Psoas muscle (tissue), 8 donors: ENCODE results near the gene AATK. TPM values are rescaled to one million over a fixed set of nuclear protein-coding genes. Genes with fewer than 3 reads are reported as not detected.
A peak's percentile ranks its signal among the peaks of the same experiment; 100 is the strongest.

Experiments used
- ATAC-seq, 4 donors: fragments of 200-7000 bp; cut with Tn5 transposase; one replicate each; pipeline ENCODE4 v1.9.1; 2020; ENCODE audit warnings: moderate library complexity in 3 of 4, mild to moderate bottlenecking in 2 of 4
- DNase-seq, 2 donors: peaks; one replicate each; pipeline ENCODE4 v3.0.0-alpha.2; 2020
- H3K27ac ChIP-seq: fragments of 200-600 bp; one replicate; pipeline ENCODE4 v1.8.0; 2022
- H3K27me3 ChIP-seq, 3 donors: fragments of 200-600 bp in 1 of 3; one replicate each; pipeline versions ENCODE4 v1.6.1 to v1.8.0; 2013 to 2022; ENCODE audit warnings: low read length in 2 of 3, mild to moderate bottlenecking in 2 of 3, moderate library complexity in 1 of 3; ENCODE audit not compliant: insufficient read depth in 3 of 3
- H3K36me3 ChIP-seq, 2 donors: fragments of 200-600 bp in 1 of 2; one replicate each; pipeline versions ENCODE4 v1.6.1 to v1.8.0; 2013 to 2022; ENCODE audit warnings: low read depth in 1 of 2, mild to moderate bottlenecking in 1 of 2, moderate library complexity in 1 of 2; ENCODE audit not compliant: insufficient read depth in 1 of 2
- H3K4me1 ChIP-seq: fragments of 200-600 bp; one replicate; pipeline ENCODE4 v1.8.0; 2022
- H3K4me3 ChIP-seq: fragments of 200-600 bp; one replicate; pipeline ENCODE4 v1.8.0; 2022; ENCODE audit warnings: mild to moderate bottlenecking
- H3K9me3 ChIP-seq: fragments of 200-600 bp; one replicate; pipeline ENCODE4 v1.8.0; 2022
- WGBS, 3 donors: extraction: QIAGEN DNeasy Blood & Tissue Kit; methylation state at CpG; one replicate each; pipeline versions ENCODE4 v1.1.6 to v1.1.7; 2013; 5-methylcytosine and 5-hydroxymethylcytosine counted together
- intact Hi-C, 2 donors: fragments of 100-400 bp; cut with DNase I; formaldehyde crosslinking; loops; one replicate each; pipeline versions ENCODE4 v1.11.0 to v1.14.2; 2022
- polyA plus RNA-seq, 3 donors: library from polyadenylated mRNA; stranded (reverse); fragments of 200-250 nt; gene quantifications; one replicate each; pipeline ENCODE4 v1.2.3, GENCODE V29; 2013
- total RNA-seq, 4 donors: library from RNA; stranded (reverse); fragmentation: NEBNext Ultra II Directional in 2 of 4; extraction: Animal tissue kit (Norgen Biotek cat#: 25700) in 2 of 4; gene quantifications; one replicate each; pipeline versions ENCODE4 v1.2.1 to v1.2.4, GENCODE V29; 2021 to 2023
- TF ChIP-seq, protein P1 (sequence below): fragments of 200-600 bp; IDR thresholded peaks from one replicate; pipeline ENCODE4 v1.8.0; 2022; ENCODE audit warnings: antibody characterized with exemption
- donor health status: healthy with polysubstance abuse.
- donor health status: DM: no; HTN: no; CAD: no; lungs with moderate emphysema.
- donor health status: Bipolar disorder and iron deficiency.
- donor health status: healthy.
- donor health status: DM: yes; HTN: yes; CAD: no.
- donor health status: DM: no; HTN: no; CAD: no.
- donor health status: DM: no; HTN: no; CAD: no.
- donor health status: DM: yes; HTN: yes; CAD: no.

The AATK gene
- total and polyA plus RNA-seq, 7 donors: 0.21 to 1.8 (median 1.0) TPM

DNA sequence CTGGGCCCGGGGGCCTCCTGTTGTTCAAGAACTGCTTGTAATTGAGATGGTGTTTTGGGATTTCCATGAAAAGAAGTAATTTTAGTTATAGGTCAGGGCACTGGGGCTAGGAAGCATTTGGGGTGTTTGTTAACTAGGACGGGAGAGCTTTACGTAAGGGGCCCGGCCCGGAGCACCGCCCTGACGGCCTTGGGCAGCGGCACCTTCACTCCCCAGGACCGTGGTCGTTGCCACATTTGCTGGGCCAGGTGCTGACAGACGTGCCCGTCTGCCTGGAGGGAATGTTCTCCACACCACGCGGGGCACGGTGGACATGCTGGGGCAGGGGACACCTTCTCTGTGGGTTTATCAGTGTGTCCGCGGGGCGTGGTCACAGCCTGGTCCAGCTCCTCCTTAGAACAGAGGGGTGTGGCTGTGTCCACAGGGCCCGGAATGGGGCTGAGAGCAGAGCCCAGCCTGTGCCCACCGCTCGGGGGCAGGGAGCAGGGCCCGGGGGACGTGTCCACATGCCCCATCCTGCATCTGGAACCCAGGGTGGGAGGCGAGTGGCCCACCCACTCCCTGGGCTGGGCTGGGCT is 73.4 kb downstream of the AATK start:
- TF ChIP-seq, protein P1, sequence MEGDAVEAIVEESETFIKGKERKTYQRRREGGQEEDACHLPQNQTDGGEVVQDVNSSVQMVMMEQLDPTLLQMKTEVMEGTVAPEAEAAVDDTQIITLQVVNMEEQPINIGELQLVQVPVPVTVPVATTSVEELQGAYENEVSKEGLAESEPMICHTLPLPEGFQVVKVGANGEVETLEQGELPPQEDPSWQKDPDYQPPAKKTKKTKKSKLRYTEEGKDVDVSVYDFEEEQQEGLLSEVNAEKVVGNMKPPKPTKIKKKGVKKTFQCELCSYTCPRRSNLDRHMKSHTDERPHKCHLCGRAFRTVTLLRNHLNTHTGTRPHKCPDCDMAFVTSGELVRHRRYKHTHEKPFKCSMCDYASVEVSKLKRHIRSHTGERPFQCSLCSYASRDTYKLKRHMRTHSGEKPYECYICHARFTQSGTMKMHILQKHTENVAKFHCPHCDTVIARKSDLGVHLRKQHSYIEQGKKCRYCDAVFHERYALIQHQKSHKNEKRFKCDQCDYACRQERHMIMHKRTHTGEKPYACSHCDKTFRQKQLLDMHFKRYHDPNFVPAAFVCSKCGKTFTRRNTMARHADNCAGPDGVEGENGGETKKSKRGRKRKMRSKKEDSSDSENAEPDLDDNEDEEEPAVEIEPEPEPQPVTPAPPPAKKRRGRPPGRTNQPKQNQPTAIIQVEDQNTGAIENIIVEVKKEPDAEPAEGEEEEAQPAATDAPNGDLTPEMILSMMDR: no peak
- 93 to 95% (median 93%) methylated on average over 23 to 24 of the region's 24 CpGs for WGBS, 3 donors
- no peak overlapping the region for H3K27ac ChIP-seq
- peaks cover 25% of the 10 kb centered on the region for H3K4me1 ChIP-seq
- H3K27me3 ChIP-seq: peaks cover 0 to 8% (median 0%) of the 10 kb centered on the region in 3 donors
- DNase-seq (no peak), ATAC-seq (no peak)
- no peak overlapping the region for H3K4me3 ChIP-seq
- intact Hi-C loops: loop anchor here (10.0 kb wide), 2 partner anchors 208 to 668 kb away; no protein-coding TSS in a partner anchor
- H3K9me3 ChIP-seq: no peaks in the 10 kb centered on the region
- no peaks in the 10 kb centered on the region for H3K36me3 ChIP-seq

DNA sequence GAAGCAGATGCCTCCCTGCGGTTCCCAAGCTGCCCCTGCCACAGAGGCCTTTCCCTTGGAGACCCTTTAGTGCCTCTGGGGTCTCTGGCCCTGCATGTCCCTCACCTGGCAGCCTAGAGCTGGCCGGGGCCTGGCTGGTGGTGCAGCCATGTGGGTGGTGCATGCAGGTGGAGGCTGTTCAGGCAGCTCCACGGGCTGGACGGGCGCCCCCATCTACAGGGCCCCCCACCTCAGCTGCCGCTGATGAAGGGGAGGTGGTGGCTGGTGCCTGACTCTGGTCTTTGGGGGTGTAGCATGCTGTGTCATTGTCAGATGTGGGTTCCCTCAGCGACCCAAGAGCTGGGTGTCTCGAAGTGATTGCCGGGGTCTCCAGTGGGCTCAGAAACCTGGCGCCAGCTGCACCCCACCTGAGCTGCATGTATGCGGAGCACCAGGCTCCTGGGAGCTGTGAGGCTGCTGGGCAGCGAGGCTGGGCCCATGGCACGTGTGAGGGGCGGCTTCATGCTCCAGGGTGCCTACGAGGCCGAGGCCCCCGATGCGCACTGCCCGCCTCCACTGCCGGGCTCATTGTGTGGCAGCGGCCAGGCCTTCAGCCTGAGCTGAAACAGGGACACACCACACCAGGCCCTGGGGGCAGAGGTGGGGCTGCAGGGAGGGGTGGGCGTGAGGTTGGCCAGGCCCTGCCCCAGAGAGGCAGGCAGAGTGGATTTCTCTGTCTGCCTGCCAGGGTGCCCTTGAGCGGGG is 74.1 kb downstream of the AATK start:
- H3K36me3 ChIP-seq: no peaks in the 10 kb centered on the region
- no peaks in the 10 kb centered on the region for H3K9me3 ChIP-seq
- WGBS, 3 donors: 93 to 95% (median 94%) methylated on average over 15 to 23 of the region's 23 CpGs
- TF ChIP-seq, protein P1: no peak
- no peak overlapping the region for H3K4me3 ChIP-seq
- H3K4me1 ChIP-seq: peaks cover 18% of the 10 kb centered on the region
- no peak overlapping the region for H3K27ac ChIP-seq
- peaks cover 0 to 8% (median 0%) of the 10 kb centered on the region in 3 donors for H3K27me3 ChIP-seq
- ATAC-seq (no peak), DNase-seq (no peak)
- intact Hi-C loops: loop anchor here (10.0 kb wide), 2 partner anchors 207 to 667 kb away; no protein-coding TSS in a partner anchor

DNA sequence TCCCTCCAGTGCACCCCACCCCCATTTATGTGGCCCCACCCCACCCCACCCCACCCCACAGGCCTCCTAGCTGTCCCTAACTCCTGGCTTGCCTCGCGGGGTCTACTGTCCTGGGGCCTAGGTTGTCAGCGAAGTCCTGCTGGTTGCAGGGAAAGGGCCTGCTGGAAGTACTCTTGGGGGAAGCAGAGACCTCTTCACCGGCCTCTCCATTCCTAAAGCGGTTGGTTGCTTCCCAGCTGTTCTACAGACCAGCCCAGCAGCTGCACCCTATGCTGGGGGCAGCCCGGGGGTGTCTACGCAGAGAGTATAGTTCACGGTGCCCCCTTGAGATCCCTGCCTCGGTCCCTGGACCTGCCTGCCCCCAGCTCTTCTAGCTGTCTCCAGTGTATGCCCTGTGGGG is 74.9 kb downstream of the AATK start:
- WGBS, 3 donors: 73 to 79% (median 79%) methylated on average over 9 of the region's 9 CpGs
- H3K27ac ChIP-seq: no peak overlapping the region
- H3K9me3 ChIP-seq: no peaks in the 10 kb centered on the region
- H3K4me3 ChIP-seq: no peak overlapping the region
- peaks cover 18% of the 10 kb centered on the region for H3K4me1 ChIP-seq
- intact Hi-C loops: loop anchor here (10.0 kb wide), 2 partner anchors 206 to 666 kb away; no protein-coding TSS in a partner anchor
- ATAC-seq: no peak
- no peaks in the 10 kb centered on the region for H3K36me3 ChIP-seq
- peaks cover 0 to 8% (median 0%) of the 10 kb centered on the region in 3 donors for H3K27me3 ChIP-seq
- no peak for DNase-seq
- TF ChIP-seq, protein P1: no peak

DNA sequence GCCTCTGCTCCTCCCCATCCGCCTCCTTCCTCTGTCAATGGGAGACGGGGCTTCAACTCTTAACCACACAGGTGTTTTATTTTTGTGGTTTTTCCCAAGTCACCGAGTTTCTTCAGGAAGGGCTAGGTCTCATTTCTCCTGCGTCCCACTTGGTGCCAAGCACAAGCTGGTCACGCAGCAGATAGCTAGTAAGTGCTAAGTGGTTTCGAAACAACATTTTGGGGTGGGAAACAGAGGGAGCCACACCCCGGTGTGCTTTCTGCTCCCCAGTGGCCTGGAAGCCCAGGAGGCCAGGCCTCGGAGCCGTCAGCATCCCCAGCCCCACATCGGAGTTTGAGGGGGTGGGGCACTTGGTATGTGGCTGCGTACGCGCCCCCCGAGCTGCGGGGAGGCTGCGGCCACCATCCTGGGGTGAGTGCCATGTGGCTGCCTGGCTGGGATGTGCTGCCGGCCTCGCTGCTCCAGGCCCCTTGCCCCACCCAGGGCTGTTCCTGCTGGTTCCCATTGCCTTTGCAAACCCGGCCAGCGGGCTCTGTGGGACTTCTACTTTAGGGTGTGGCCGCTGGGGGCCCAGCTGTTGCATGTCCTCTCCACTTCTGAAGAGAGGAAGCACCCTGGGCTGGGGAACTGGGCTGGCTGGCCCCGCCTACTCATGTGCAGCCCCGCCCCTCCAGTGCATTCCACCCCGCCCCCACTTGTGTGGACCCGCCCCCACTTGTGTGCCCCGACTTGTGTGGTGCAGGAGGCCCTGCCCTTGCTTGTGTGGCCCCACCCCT is 75.5 kb downstream of the AATK start:
- DNase-seq (peak; percentile 61 to 75), ATAC-seq (no peak)
- Histone ChIP-seq H3K9me3 (no peaks in the 10 kb centered on the region), H3K4me1 (peaks cover 14% of the 10 kb centered on the region), H3K4me3 (no peak overlapping the region), H3K27ac (no peak overlapping the region), H3K36me3 (no peaks in the 10 kb centered on the region), H3K27me3 (peaks cover 0 to 8% (median 0%) of the 10 kb centered on the region in 3 donors)
- WGBS, 3 donors: 61 to 76% (median 63%) methylated on average over 23 to 26 of the region's 26 CpGs
- TF ChIP-seq, protein P1: no peak
- intact Hi-C loops: loop anchor here (10.0 kb wide), 2 partner anchors 206 to 666 kb away; no protein-coding TSS in a partner anchor
